Progenitor cell of endocrine pancreas (in vitro differentiated cells): Measurements from ENCODE around the gene CUX1. TPM values are rescaled to one million over a fixed set of nuclear protein-coding genes. Genes with fewer than 3 reads are reported as not detected.
A peak's percentile ranks its signal among the peaks of the same experiment; 100 is the strongest.

Experiments used
- DNase-seq: peaks from one replicate; pipeline ENCODE4 v3.0.0; 2021; ENCODE audit warnings: low spot score; ENCODE audit not compliant: unreplicated experiment
- H3K27ac Mint-ChIP-seq: 2 replicates; pipeline ENCODE4 v1.8.0; 2021; ENCODE audit warnings: mild to moderate bottlenecking, moderate library complexity, mixed read lengths
- H3K27me3 Mint-ChIP-seq: 2 replicates; pipeline ENCODE4 v1.8.0; 2021; ENCODE audit warnings: mixed read lengths
- H3K36me3 Mint-ChIP-seq: 2 replicates; pipeline ENCODE4 v1.8.0; 2022; ENCODE audit warnings: mixed read lengths; ENCODE audit not compliant: insufficient read depth
- H3K4me1 Mint-ChIP-seq: 2 replicates; pipeline ENCODE4 v1.8.0; 2021; ENCODE audit warnings: low read depth, mixed read lengths
- H3K4me3 Mint-ChIP-seq: 2 replicates; pipeline ENCODE4 v1.8.0; 2021; ENCODE audit warnings: low read depth, mild to moderate bottlenecking, moderate library complexity, mixed read lengths
- H3K9me3 Mint-ChIP-seq: 2 replicates; pipeline ENCODE4 v1.8.0; 2021; ENCODE audit warnings: low read depth, mixed read lengths
- CTCF ChIP-seq: fragments of 200-600 bp; sonication (generic); IDR thresholded peaks from one replicate; pipeline ENCODE4 v1.5.0; 2021; ENCODE audit warnings: antibody characterized with exemption, mild to moderate bottlenecking; ENCODE audit not compliant: unreplicated experiment
- total RNA-seq: library from RNA; stranded (reverse); gene quantifications from 2 replicates; pipeline ENCODE4 v1.2.1, GENCODE V29; 2021

CUX1 gene
- total RNA-seq, 1 donor from 2014 or later: 103 TPM

GRCh38 chr7:101896316-101896715 lies 78.9 kb downstream of the CUX1 start:
- no peak for TF ChIP-seq CTCF
- H3K4me3 Mint-ChIP-seq: no peak overlapping the region
- H3K4me1 Mint-ChIP-seq: peaks cover 12% of the 10 kb centered on the region
- H3K27me3 Mint-ChIP-seq: no peaks in the 10 kb centered on the region
- peaks cover 4% of the 10 kb centered on the region for H3K36me3 Mint-ChIP-seq
- H3K9me3 Mint-ChIP-seq: no peaks in the 10 kb centered on the region
- H3K27ac Mint-ChIP-seq: no peak overlapping the region
- DNase-seq: no peak

GRCh38 chr7:101896941-101897340 lies 79.5 kb downstream of the CUX1 start:
- Mint-ChIP-seq H3K27me3 (no peaks in the 10 kb centered on the region), H3K4me3 (no peak overlapping the region), H3K36me3 (peaks cover 4% of the 10 kb centered on the region), H3K4me1 (peaks cover 8% of the 10 kb centered on the region), H3K27ac (no peak overlapping the region), H3K9me3 (no peaks in the 10 kb centered on the region)
- TF ChIP-seq CTCF: no peak
- no peak for DNase-seq

- Mint-ChIP-seq H3K27me3 (no peaks in the 10 kb centered on the region), H3K4me3 (no peak overlapping the region), H3K9me3 (no peaks in the 10 kb centered on the region), H3K4me1 (peaks cover 8% of the 10 kb centered on the region), H3K36me3 (peaks cover 4% of the 10 kb centered on the region), H3K27ac (no peak overlapping the region)
- no peak for DNase-seq
- no peak for TF ChIP-seq CTCF
Measured at GRCh38 chr7:101898106-101898505, 80.7 kb downstream of the CUX1 start.

- no peaks in the 10 kb centered on the region for H3K9me3 Mint-ChIP-seq
- H3K4me3 Mint-ChIP-seq: no peak overlapping the region
- TF ChIP-seq CTCF: no peak
- peak overlapping the region; percentile 46 for H3K27ac Mint-ChIP-seq
- DNase-seq: no peak
- no peaks in the 10 kb centered on the region for H3K27me3 Mint-ChIP-seq
- peaks cover 11% of the 10 kb centered on the region for H3K4me1 Mint-ChIP-seq
- peaks cover 4% of the 10 kb centered on the region for H3K36me3 Mint-ChIP-seq
Measured at GRCh38 chr7:101899616-101900015, 82.2 kb downstream of the CUX1 start.

GRCh38 chr7:101900103-101900502 lies 82.7 kb downstream of the CUX1 start:
- Mint-ChIP-seq H3K36me3 (peaks cover 4% of the 10 kb centered on the region), H3K4me3 (no peak overlapping the region), H3K4me1 (peaks cover 11% of the 10 kb centered on the region), H3K27ac (no peak overlapping the region), H3K9me3 (no peaks in the 10 kb centered on the region), H3K27me3 (no peaks in the 10 kb centered on the region)
- DNase-seq: no peak
- no peak for TF ChIP-seq CTCF
